A549 (cell line): ENCODE measurements around the gene UVRAG.

ENCODE experiments used
- EP300 ChIP-seq, 2 experiments: fragments of >200 bp; sonication (Bioruptor Twin); formaldehyde crosslinking; IDR thresholded peaks; 2 replicates in 1 of 2; 3 replicates in 1 of 2; pipeline ENCODE4 v1.6.1; 2016 to 2017
- ESRRA ChIP-seq: fragments of 150-350 bp; IDR thresholded peaks from 2 replicates; pipeline ENCODE4 v1.6.1; 2014; ENCODE audit warnings: mild to moderate bottlenecking, low read length, borderline replicate concordance
- MAZ ChIP-seq: fragments of 150-350 bp; IDR thresholded peaks from 2 replicates; pipeline ENCODE4 v1.6.1; 2014; ENCODE audit warnings: antibody characterized with exemption, low read depth, low read length, borderline replicate concordance
- POLR2A ChIP-seq: IDR thresholded peaks from 2 replicates; pipeline ENCODE4 v1.6.1; 2012; ENCODE audit warnings: mild to moderate bottlenecking, low read length
- RAD21 ChIP-seq, 2 experiments: fragments of >200 bp in 1 of 2; sonication (Bioruptor Twin) in 1 of 2; formaldehyde crosslinking in 1 of 2; IDR thresholded peaks in 1 of 2; conservative IDR thresholded peaks in 1 of 2; 2 replicates in 1 of 2; 3 replicates in 1 of 2; pipeline ENCODE4 v1.6.1; 2012 to 2018; ENCODE audit warnings: inconsistent platforms in 1 of 2
- RCOR1 ChIP-seq: fragments of 150-350 bp; IDR thresholded peaks from 2 replicates; pipeline ENCODE4 v1.6.1; 2014; ENCODE audit warnings: antibody characterized with exemption, low read length, low read depth
- RNF2 ChIP-seq: fragments of 200-600 bp; sonication (generic); IDR thresholded peaks from 2 replicates; pipeline ENCODE4 v1.6.1; 2016; ENCODE audit warnings: low read depth, mild to moderate bottlenecking, antibody characterized with exemption, moderate library complexity, borderline replicate concordance
- SMC3 ChIP-seq: fragments of >200 bp; sonication (Bioruptor Twin); formaldehyde crosslinking; IDR thresholded peaks from 3 replicates; pipeline ENCODE4 v1.6.1; 2018; ENCODE audit warnings: inconsistent platforms
- TF ChIP-seq, protein P1 (sequence below): IDR thresholded peaks from 2 replicates; pipeline ENCODE4 v1.6.1; 2012; ENCODE audit warnings: low read depth, borderline replicate concordance
- TF ChIP-seq, protein P2 (sequence below): IDR thresholded peaks from 2 replicates; pipeline ENCODE4 v1.6.1; 2012
- TF ChIP-seq, protein P3 (sequence below): fragments of >200 bp; sonication (Bioruptor Twin); formaldehyde crosslinking; IDR thresholded peaks from 3 replicates; pipeline ENCODE4 v1.5.1; 2016

DNA sequence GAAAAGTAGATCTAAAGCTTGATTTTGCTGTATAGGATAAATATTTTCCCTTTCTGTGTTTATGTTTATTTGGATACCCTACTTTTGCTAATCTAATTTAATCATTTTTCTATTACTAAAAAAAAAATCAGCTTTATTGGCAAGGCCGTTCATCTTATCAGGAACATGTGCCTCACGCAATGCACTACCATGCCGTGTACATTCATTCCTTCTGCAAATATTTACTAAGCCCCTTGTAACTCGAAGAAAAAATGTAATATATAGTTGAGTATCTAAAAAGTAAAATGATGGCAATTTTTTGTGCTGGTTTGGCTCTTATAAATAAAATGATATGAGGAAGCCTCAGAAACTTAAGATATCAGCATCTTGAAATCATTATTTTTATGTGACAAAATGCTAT is 8.9 kb downstream of the UVRAG start:
- TF ChIP-seq RAD21 (conservative IDR thresholded peaks at IDR 0.05 in 1 of 2, IDR thresholded peaks at IDR 0.05 in 1 of 2) (no peak), MAZ (no peak), POLR2A (no peak), RCOR1 (no peak), SMC3 (no peak), ESRRA (no peak), EP300 (IDR thresholded peaks at IDR 0.05) (no peak), RNF2 (no peak)
- TF ChIP-seq, protein P1, sequence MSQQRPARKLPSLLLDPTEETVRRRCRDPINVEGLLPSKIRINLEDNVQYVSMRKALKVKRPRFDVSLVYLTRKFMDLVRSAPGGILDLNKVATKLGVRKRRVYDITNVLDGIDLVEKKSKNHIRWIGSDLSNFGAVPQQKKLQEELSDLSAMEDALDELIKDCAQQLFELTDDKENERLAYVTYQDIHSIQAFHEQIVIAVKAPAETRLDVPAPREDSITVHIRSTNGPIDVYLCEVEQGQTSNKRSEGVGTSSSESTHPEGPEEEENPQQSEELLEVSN, result no peak
- TF ChIP-seq, protein P2, sequence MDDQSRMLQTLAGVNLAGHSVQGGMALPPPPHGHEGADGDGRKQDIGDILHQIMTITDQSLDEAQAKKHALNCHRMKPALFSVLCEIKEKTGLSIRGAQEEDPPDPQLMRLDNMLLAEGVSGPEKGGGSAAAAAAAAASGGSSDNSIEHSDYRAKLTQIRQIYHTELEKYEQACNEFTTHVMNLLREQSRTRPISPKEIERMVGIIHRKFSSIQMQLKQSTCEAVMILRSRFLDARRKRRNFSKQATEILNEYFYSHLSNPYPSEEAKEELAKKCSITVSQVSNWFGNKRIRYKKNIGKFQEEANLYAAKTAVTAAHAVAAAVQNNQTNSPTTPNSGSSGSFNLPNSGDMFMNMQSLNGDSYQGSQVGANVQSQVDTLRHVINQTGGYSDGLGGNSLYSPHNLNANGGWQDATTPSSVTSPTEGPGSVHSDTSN, result no peak
- TF ChIP-seq, protein P3, sequence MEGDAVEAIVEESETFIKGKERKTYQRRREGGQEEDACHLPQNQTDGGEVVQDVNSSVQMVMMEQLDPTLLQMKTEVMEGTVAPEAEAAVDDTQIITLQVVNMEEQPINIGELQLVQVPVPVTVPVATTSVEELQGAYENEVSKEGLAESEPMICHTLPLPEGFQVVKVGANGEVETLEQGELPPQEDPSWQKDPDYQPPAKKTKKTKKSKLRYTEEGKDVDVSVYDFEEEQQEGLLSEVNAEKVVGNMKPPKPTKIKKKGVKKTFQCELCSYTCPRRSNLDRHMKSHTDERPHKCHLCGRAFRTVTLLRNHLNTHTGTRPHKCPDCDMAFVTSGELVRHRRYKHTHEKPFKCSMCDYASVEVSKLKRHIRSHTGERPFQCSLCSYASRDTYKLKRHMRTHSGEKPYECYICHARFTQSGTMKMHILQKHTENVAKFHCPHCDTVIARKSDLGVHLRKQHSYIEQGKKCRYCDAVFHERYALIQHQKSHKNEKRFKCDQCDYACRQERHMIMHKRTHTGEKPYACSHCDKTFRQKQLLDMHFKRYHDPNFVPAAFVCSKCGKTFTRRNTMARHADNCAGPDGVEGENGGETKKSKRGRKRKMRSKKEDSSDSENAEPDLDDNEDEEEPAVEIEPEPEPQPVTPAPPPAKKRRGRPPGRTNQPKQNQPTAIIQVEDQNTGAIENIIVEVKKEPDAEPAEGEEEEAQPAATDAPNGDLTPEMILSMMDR, result no peak
